COLO668 (cell line): ENCODE results near the gene MTFR1L.

Source experiments
- DNase-seq: peaks from one replicate; lab custom pipeline; 2025; ENCODE audit not compliant: unreplicated experiment; lab: John Stamatoyannopoulos, UW

MTFR1L gene

GRCh38 chr1:25819491-25820246, at the start of gene MTFR1L:
Gene MTFR1L, plus strand, starts transcription at chr1:25819954. Its CDS starts 3,151 bp downstream, at chr1:25823105.
- DNase-seq = peak; percentile 95

- DNase-seq = no peak
These were observed 49.1 kb upstream of the MTFR1L start for GRCh38 chr1:25770541-25771220.

- DNase-seq = peak; percentile 91
These were observed 48.3 kb upstream of the MTFR1L start for GRCh38 chr1:25771221-25772114.

- DNase-seq = no peak
These were observed 47.6 kb upstream of the MTFR1L start for GRCh38 chr1:25772164-25772563.

GRCh38 chr1:25772692-25773245, 47.0 kb upstream of the MTFR1L start:
- DNase-seq = peak; percentile 38

DNA sequence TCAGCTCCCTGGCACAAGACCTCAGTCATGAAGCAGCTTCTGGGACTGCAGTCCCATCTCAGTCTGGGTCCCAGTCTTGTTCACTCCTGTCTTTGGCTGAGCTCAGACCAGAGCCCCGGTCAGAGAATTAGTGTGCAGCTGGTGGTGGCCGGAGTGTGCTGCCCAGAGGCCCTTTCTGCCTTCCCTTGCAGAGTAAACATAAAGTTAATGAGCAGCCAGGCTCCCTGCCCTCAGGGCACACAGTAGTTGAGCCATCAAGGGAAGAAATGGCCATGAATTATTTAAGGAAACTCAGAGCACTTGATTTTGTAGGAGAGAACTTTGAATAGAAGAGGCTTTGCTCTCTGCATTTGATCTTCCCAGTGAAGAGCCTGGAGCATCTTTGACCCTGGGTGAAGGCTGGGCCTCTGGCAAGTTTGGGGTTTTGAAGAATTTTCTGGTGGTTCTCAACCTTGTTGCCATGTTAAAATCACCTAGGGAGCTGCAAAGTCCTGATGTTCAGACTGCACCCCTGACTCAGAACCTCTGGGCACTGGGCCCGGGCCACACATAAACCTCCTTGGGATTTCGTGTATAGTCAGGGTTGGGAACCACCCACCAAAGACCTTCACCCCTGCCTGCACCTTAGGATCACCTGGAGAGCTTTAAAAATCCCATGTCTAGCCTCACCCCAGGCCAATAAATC, 46.2 kb upstream of the MTFR1L start:
- peak; percentile 99 for DNase-seq

- DNase-seq = peak; percentile 43
These were observed 45.4 kb upstream of the MTFR1L start for GRCh38 chr1:25774206-25774803.

DNA sequence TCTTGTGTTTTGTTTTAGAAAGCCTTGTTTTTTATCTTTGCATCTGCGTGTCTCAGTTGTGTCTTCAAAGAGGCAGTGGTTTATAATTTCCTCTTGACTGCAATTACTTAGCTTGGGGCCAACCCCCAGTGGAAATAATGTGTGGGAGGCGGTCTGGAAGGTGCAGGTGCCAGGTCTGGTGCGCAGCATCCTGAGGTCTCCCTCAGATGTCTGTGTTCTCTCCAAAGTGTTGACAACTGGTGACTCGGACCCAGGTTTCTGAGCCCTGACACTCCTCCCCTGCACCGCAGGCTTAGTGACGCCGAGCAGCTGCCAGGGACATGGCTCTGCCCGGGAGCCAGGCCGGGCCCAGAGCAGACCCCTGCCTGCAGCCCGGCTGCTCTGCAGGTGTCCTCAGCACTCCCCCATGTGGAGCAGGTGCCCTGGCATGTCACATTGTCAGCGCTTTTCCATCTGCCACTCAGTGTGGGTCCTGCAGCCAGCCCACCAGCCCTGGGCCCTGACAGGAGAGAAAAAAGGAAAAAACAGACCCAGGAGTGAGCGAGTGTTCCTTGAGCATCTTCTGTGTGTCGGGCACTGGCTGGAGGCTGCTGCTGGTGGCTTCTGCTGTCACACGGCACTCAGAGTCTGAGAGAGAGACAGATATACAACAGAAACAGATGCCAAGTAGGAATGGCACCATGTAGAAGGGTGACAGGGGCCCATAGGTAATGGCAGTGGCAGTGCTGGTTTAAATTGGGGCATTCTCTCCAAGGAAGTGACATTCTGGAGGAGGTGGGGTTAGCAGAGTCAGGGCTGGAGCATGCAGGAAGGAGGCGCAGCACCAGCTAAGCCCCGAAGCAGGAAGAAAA, 44.6 kb upstream of the MTFR1L start:
- DNase-seq = peak; percentile 92

- DNase-seq = no peak
These were observed 40.4 kb upstream of the MTFR1L start for GRCh38 chr1:25779388-25779787.

GRCh38 chr1:25779894-25780293, 39.9 kb upstream of the MTFR1L start:
- DNase-seq = no peak

DNA sequence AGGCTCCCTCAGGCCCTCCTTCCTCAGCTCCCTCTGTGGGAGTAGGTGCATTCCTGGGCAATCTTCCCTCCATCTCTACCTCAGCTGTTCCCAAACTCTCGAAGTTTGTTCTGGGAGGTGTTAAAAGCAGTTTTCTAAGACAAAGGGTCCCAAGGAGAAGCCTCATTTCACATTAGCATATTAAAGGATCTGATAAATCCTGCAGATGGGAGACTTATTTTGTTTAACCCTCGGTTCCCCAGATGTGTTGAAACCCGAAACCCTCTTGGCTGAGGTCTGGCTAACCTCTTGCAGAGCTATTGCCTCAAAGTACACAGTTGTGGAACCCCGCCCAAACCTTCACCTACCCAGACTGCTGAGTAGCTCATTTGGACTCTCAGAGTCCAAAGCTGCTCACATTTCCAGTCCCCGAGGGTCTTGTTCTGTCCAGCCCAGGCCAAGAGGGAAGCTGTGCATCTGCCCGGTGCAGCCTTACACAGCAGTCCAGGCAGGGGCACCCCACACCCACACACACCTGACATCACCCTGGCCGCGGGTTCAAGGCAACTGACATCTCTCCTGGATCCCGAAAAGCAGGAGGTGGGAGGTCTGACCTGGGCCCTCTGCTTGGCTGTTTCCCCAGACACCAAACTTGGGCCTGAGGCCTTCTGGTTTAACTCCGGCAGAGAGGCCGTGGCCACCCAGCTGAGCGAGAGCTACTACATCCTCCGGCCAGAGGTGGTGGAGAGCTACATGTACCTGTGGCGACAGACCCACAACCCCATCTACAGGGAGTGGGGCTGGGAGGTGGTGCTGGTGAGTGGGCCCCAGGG, 39.2 kb upstream of the MTFR1L start:
- DNase-seq = peak; percentile 73

DNA sequence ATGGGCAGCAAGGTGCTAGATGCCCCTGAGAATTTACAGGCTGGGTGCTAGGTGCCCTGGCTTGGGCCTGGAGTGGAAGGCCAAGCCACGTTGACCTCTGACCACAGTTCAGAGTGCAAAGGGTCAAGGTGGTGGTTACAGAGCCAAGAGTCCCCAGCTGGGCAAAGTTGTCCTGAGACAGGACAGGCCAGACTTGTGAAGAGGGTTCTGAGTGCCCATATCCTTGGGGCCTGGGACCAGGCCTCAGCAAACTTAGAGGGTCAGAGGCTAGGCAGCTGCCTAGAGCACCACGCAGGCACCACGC, 38.7 kb upstream of the MTFR1L start:
- DNase-seq = no peak

DNA sequence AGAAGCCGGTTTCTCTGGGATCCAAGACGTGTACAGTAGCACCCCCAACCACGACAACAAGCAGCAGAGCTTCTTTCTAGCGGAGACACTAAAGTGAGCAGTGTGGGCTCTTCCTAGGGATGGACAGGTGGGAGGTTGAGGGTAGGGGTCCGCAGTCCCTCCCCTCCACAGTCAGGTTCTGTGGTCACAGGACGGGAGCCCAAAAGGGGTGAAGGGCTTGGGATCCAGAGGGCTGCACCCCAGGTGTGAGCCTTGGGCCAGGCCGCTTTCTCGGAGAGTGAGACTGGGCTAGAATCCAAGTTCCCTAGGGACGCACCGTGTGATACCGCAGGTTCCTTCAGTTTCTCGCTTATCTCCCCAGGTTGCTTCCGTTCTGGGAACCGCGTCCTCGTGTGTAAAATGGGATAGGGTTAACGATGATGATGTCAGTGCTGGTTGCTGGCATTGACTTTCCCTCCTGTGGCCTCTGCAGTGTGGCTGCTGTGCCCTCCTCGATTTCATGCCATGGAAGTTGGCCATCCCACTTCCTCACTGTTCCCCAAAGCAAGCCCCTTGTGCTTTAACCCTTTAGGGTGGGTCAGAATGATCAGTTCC, 37.0 kb upstream of the MTFR1L start:
- DNase-seq = no peak

DNA sequence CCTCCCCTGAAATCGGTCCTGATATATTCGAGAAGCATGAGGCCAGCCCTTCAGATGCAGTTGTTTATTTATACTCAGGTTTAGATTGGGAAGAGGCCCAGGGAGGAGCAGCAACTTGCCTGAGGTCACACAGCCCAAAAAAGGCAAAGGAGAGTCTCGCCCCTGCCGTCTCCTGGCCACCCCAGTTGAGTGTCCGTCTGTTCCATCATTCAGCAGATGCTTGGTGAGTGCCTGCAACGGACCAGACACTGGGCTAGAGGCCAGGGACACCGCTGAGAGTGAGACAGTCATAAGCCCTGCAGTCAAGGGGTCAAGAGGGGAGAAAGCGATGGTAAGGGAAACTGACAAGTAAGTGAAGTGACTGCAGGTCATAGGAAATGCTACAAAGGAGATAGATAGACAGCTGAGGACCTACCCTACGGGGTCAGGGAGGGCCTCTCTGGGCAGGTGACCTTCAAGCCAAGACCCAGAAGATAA, 35.1 kb upstream of the MTFR1L start:
- DNase-seq = no peak

GRCh38 chr1:25785333-25786067, 34.3 kb upstream of the MTFR1L start:
- DNase-seq = no peak

GRCh38 chr1:25786887-25787759, 32.6 kb upstream of the MTFR1L start:
- no peak for DNase-seq
